HG03520 (cell line): ENCODE results near the gene CELF1.

Experiments
- ATAC-seq: cut with Tn5 transposase; IDR thresholded peaks from one replicate; pipeline ENCODE4 v1.9.1; 2021; ENCODE audit warnings: mild to moderate bottlenecking, moderate library complexity; ENCODE audit not compliant: unreplicated experiment

The CELF1 gene

GRCh38 chr11:47426062-47426956 lies 126.6 kb downstream of the CELF1 start, which contains the start of gene PSMC3:
Gene PSMC3 (minus strand): TSS chr11:47426439. CDS start chr11:47426279, 160 bp downstream.
- ATAC-seq, result peak; percentile 94

GRCh38 chr11:47425611-47426010 lies 127.3 kb downstream of the CELF1 start:
- ATAC-seq, result no peak

GRCh38 chr11:47418454-47419259 lies 134.3 kb downstream of the CELF1 start:
- no peak for ATAC-seq

GRCh38 chr11:47417712-47418111 lies 135.2 kb downstream of the CELF1 start:
- no peak for ATAC-seq

GRCh38 chr11:47415949-47416472 lies 136.9 kb downstream of the CELF1 start:
- ATAC-seq, result no peak
